NCI-H2081 treated with DMSO at 0.1 percent for 48 hours (cell line): ENCODE data around the gene STX7.

ENCODE experiments used
- DNase-seq: peaks from one replicate; lab custom pipeline; 2025; lab: John Stamatoyannopoulos, UW

Gene STX7

GRCh38 chr6:132506869-132507808 is 5.8 kb downstream of the STX7 start:
- no peak for DNase-seq

- no peak for DNase-seq
Measured at GRCh38 chr6:132506461-132506860, 6.5 kb downstream of the STX7 start.

- no peak for DNase-seq
Measured at GRCh38 chr6:132505158-132505557, 7.8 kb downstream of the STX7 start.

GRCh38 chr6:132504757-132505156 is 8.2 kb downstream of the STX7 start:
- DNase-seq, result no peak

GRCh38 chr6:132499757-132500156 is 13.2 kb downstream of the STX7 start:
- no peak for DNase-seq

- no peak for DNase-seq
Measured at GRCh38 chr6:132498638-132499037, 14.3 kb downstream of the STX7 start.

GRCh38 chr6:132496519-132497180 is 16.3 kb downstream of the STX7 start:
- no peak for DNase-seq

- DNase-seq, result no peak
Measured at GRCh38 chr6:132495604-132496079, 17.3 kb downstream of the STX7 start.

- DNase-seq, result no peak
Measured at GRCh38 chr6:132494954-132495353, 18.0 kb downstream of the STX7 start.

GRCh38 chr6:132491881-132492280 is 21.0 kb downstream of the STX7 start:
- DNase-seq, result no peak

GRCh38 chr6:132491303-132491702 is 21.6 kb downstream of the STX7 start:
- DNase-seq, result no peak

- no peak for DNase-seq
Measured at GRCh38 chr6:132490478-132491204, 22.3 kb downstream of the STX7 start.

- DNase-seq, result no peak
Measured at GRCh38 chr6:132490024-132490423, 22.9 kb downstream of the STX7 start.

GRCh38 chr6:132489376-132489775 is 23.5 kb downstream of the STX7 start:
- DNase-seq, result no peak

GRCh38 chr6:132487762-132488161 is 25.2 kb downstream of the STX7 start:
- DNase-seq, result no peak

GRCh38 chr6:132484680-132485018 is 28.3 kb downstream of the STX7 start:
- DNase-seq, result no peak

- DNase-seq, result no peak
Measured at GRCh38 chr6:132483779-132484679, 28.9 kb downstream of the STX7 start.

- DNase-seq, result no peak
Measured at GRCh38 chr6:132482581-132482980, 30.3 kb downstream of the STX7 start.

- no peak for DNase-seq
Measured at GRCh38 chr6:132481189-132481588, 31.7 kb downstream of the STX7 start.

- no peak for DNase-seq
Measured at GRCh38 chr6:132479131-132479530, 33.8 kb downstream of the STX7 start.

GRCh38 chr6:132478674-132479073 is 34.2 kb downstream of the STX7 start:
- DNase-seq, result no peak

GRCh38 chr6:132478266-132478665 is 34.6 kb downstream of the STX7 start:
- no peak for DNase-seq
